OCI-LY1 (cell line): ENCODE measurements around the gene SLIT3.

ENCODE experiments used
- H2AFZ ChIP-seq: fragments of 200-600 bp; sonication (generic), shearing (Covaris generic); 2 replicates; pipeline ENCODE4 v1.6.0; 2014; ENCODE audit warnings: antibody characterized with exemption, mild to moderate bottlenecking, low read length
- H3F3A ChIP-seq: fragments of 200-600 bp; sonication (generic), shearing (Covaris generic); 2 replicates; pipeline ENCODE4 v1.6.0; 2014; ENCODE audit warnings: mild to moderate bottlenecking, antibody characterized with exemption, low read length, moderate library complexity; ENCODE audit not compliant: insufficient read depth
- H3K27ac ChIP-seq: fragments of 200-600 bp; sonication (generic); 2 replicates; pipeline ENCODE4 v1.5.1; 2014; ENCODE audit warnings: low read length, mixed run types, mild to moderate bottlenecking, low read depth; ENCODE audit not compliant: poor library complexity, severe bottlenecking
- H3K27me3 ChIP-seq: fragments of 200-600 bp; sonication (generic); 2 replicates; pipeline ENCODE4 v1.6.0; 2014; ENCODE audit warnings: antibody characterized with exemption, mild to moderate bottlenecking, low read length, moderate library complexity; ENCODE audit not compliant: insufficient read depth
- H3K36me3 ChIP-seq: fragments of 200-600 bp; sonication (generic); 2 replicates; pipeline ENCODE4 v1.6.1; 2014; ENCODE audit warnings: mild to moderate bottlenecking, antibody characterized with exemption, low read length, moderate library complexity, mixed read lengths; ENCODE audit not compliant: insufficient read depth
- H3K4me1 ChIP-seq: fragments of 200-600 bp; sonication (generic); 2 replicates; pipeline ENCODE4 v1.5.1; 2014; ENCODE audit warnings: mild to moderate bottlenecking, low read length, moderate library complexity; ENCODE audit not compliant: insufficient read depth, severe bottlenecking
- H3K4me2 ChIP-seq: fragments of 200-600 bp; sonication (generic), shearing (Covaris generic); 2 replicates; pipeline ENCODE4 v1.6.1; 2014; ENCODE audit warnings: low read length
- H3K4me3 ChIP-seq: fragments of 200-600 bp; sonication (generic); 2 replicates; pipeline ENCODE4 v1.5.1; 2014; ENCODE audit warnings: low read length, low read depth, mild to moderate bottlenecking, mixed read lengths; ENCODE audit not compliant: poor library complexity, severe bottlenecking
- H3K79me2 ChIP-seq: fragments of 200-600 bp; shearing (Covaris generic); 2 replicates; pipeline ENCODE4 v1.6.1; 2016; ENCODE audit warnings: mixed run types, low read length, mixed read lengths; ENCODE audit not compliant: insufficient read depth
- H3K9ac ChIP-seq: fragments of 200-600 bp; sonication (generic), shearing (Covaris generic); 2 replicates; pipeline ENCODE4 v1.6.1; 2014; ENCODE audit warnings: mild to moderate bottlenecking, low read length, mixed read lengths
- H3K9me2 ChIP-seq: fragments of 200-600 bp; sonication (generic), shearing (Covaris generic); 2 replicates; pipeline ENCODE4 v1.6.1; 2014; ENCODE audit warnings: low read depth, mild to moderate bottlenecking, low read length, mixed read lengths
- H3K9me3 ChIP-seq: fragments of 200-600 bp; shearing (Covaris generic); 2 replicates; pipeline ENCODE4 v1.6.1; 2014; ENCODE audit warnings: low read length, mixed read lengths
- H4K20me1 ChIP-seq: fragments of 200-600 bp; sonication (generic), shearing (Covaris generic); 2 replicates; pipeline ENCODE4 v1.6.0; 2016; ENCODE audit warnings: mild to moderate bottlenecking, low read length; ENCODE audit not compliant: insufficient read depth
- CTCF ChIP-seq: fragments of 200-600 bp; sonication (generic), shearing (Covaris generic); IDR thresholded peaks from 2 replicates; pipeline ENCODE4 v1.5.1; 2017; ENCODE audit warnings: mild to moderate bottlenecking, antibody characterized with exemption, low read length, moderate library complexity, mixed read lengths
- EZH2 ChIP-seq: fragments of 200-600 bp; sonication (generic), shearing (Covaris generic); IDR thresholded peaks from 2 replicates; pipeline ENCODE4 v1.8.0; 2017; ENCODE audit warnings: borderline replicate concordance, mixed run types, mild to moderate bottlenecking, antibody characterized with exemption, low read length, moderate library complexity, mixed read lengths

Gene SLIT3

GRCh38 chr5:168910874-168911273 is 390.1 kb downstream of the SLIT3 start:
- Histone ChIP-seq H3K79me2 (no peaks in the 10 kb centered on the region), H2AFZ (no peak overlapping the region), H3K9me3 (no peaks in the 10 kb centered on the region), H3K4me1 (no peaks in the 10 kb centered on the region), H3K27ac (no peak overlapping the region), H3F3A (no peaks in the 10 kb centered on the region), H3K9ac (no peak overlapping the region), H3K36me3 (no peaks in the 10 kb centered on the region), H3K9me2 (no peaks in the 10 kb centered on the region), H4K20me1 (no peaks in the 10 kb centered on the region), H3K27me3 (no peaks in the 10 kb centered on the region), H3K4me3 (no peak overlapping the region), H3K4me2 (no peak overlapping the region)
- TF ChIP-seq CTCF (no peak), EZH2 (no peak)

- Histone ChIP-seq H3K9me2 (no peaks in the 10 kb centered on the region), H2AFZ (no peak overlapping the region), H3F3A (no peaks in the 10 kb centered on the region), H3K27me3 (no peaks in the 10 kb centered on the region), H3K9ac (no peak overlapping the region), H4K20me1 (no peaks in the 10 kb centered on the region), H3K79me2 (no peaks in the 10 kb centered on the region), H3K36me3 (no peaks in the 10 kb centered on the region), H3K27ac (no peak overlapping the region), H3K4me1 (no peaks in the 10 kb centered on the region), H3K4me3 (no peak overlapping the region), H3K4me2 (no peak overlapping the region), H3K9me3 (no peaks in the 10 kb centered on the region)
- no peak for TF ChIP-seq EZH2
- TF ChIP-seq CTCF, result no peak
These were observed 392.7 kb downstream of the SLIT3 start for GRCh38 chr5:168908207-168908606.

- no peaks in the 10 kb centered on the region for H3K9me3 ChIP-seq
- no peak for TF ChIP-seq EZH2
- no peak for TF ChIP-seq CTCF
- no peaks in the 10 kb centered on the region for H4K20me1 ChIP-seq
- H3K36me3 ChIP-seq, result no peaks in the 10 kb centered on the region
- H3K9me2 ChIP-seq, result no peaks in the 10 kb centered on the region
- no peaks in the 10 kb centered on the region for H3K27me3 ChIP-seq
- no peak overlapping the region for H3K4me3 ChIP-seq
- H3K79me2 ChIP-seq, result no peaks in the 10 kb centered on the region
- H3K4me2 ChIP-seq, result no peak overlapping the region
- no peaks in the 10 kb centered on the region for H3F3A ChIP-seq
- H2AFZ ChIP-seq, result no peak overlapping the region
- no peaks in the 10 kb centered on the region for H3K4me1 ChIP-seq
- no peak overlapping the region for H3K9ac ChIP-seq
- no peak overlapping the region for H3K27ac ChIP-seq
These were observed 397.9 kb downstream of the SLIT3 start for GRCh38 chr5:168903061-168903460.
